ENCODE data around the gene MAD1L1. TPM values are rescaled to one million over a fixed set of nuclear protein-coding genes. Genes with fewer than 3 reads are reported as not detected.

The MAD1L1 gene
- polyA plus RNA-seq, 1 experiment, result 32.0 TPM

DNA sequence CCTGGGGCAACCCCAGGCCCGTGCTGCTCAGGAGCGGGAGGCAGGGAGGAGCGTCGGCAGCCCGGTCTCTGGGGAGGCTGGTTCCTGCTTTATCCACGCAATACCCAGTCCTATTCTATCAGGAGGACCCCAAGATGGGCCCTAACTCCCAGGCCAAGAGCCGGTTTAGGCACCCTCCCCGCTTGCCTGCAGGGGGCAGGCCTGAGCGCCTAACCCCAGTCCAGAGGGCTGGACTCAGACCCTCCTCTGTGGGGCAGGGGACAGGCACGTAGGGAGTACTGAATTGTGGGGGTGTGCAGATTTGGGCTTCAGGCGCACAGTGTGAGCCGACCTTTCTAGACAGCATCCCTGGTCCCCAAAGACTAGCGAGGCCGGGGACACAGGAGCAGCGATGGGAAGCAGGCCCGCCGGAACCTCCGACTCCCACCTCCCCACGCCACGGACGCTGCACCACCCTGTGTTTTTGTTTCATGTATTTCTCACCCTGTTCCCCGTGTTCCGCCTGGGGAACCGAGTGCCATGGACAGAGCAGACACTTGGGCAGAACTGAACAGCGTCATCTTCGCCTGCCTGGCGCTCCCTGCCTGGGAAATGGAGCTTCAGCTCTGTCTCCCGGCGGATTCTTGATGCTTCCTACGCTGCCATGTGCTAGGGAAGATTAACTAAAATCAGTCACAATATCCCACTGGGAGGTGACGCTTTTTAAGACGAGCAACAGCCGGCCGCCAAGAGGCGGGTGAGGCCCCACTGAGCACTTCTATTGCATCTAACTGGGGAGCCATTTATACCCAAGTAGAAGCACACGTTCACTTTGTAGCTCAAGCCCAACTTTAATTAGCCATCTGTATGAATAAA is 14.6 kb upstream of the MAD1L1 start:
- ChIA-PET POLR2A (no interaction called here), CTCF (interaction anchor here (0.8 to 2.6 kb wide), 6 partner anchors 10 to 102 kb away, joined by 3 to 24 read pairs (median 10); no protein-coding TSS in a partner anchor)
- TF ChIP-seq, protein P1, sequence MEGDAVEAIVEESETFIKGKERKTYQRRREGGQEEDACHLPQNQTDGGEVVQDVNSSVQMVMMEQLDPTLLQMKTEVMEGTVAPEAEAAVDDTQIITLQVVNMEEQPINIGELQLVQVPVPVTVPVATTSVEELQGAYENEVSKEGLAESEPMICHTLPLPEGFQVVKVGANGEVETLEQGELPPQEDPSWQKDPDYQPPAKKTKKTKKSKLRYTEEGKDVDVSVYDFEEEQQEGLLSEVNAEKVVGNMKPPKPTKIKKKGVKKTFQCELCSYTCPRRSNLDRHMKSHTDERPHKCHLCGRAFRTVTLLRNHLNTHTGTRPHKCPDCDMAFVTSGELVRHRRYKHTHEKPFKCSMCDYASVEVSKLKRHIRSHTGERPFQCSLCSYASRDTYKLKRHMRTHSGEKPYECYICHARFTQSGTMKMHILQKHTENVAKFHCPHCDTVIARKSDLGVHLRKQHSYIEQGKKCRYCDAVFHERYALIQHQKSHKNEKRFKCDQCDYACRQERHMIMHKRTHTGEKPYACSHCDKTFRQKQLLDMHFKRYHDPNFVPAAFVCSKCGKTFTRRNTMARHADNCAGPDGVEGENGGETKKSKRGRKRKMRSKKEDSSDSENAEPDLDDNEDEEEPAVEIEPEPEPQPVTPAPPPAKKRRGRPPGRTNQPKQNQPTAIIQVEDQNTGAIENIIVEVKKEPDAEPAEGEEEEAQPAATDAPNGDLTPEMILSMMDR (IDR thresholded peaks at IDR 0.05; ENCODE audit: insufficient read depth, low read depth, low read length), result peak; percentile 89
- H3K27me3 ChIP-seq (ENCODE audit: control insufficient read depth, insufficient read depth, low read length), result no peaks in the 10 kb centered on the region
- DNase-seq (ENCODE audit: low read depth), result no peak
- H3K36me3 ChIP-seq (ENCODE audit: control insufficient read depth, insufficient read depth, low read length), result no peaks in the 10 kb centered on the region
- no peak overlapping the region for H3K4me3 ChIP-seq (ENCODE audit: low read depth, low read length)

DNA sequence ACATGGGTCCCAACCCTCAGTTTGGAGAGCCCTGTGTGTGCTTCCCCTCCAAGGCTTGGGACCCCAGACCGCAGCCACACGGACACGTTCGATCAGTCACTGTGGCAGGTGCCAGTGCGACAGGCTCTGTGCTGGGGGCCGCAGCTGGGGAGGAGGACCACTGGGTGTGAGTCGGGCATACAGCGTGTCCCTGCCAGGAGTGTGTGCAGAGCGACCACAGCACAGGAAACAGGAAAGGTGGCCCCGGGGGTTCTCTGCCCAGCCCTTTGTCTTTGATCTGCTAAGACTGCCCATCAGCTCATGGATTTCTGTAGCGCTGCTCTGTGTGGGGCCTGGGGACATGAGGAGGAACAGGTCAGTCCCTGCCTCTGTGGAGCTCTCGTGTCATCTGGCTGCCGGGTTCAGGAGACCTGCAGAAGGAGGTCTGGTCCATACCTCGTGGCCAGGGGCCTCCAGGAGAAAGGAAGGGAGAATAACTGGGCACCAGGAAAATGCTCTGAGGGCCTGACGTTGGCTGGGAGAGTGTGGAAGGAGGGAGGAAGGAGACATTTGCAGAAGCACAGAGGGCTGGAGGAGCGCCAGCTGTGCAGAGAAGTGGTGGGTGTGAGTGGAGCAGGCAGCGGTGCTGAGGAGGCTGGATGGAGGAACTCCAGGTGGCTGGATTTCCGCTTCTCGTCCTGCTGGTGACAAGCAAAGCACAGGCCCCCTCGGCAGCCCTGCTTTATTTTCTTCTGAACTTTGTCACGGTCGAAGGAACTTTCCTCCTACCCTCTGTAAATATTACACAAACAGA is 13.3 kb upstream of the MAD1L1 start:
- no peak for DNase-seq (ENCODE audit: low read depth)
- TF ChIP-seq, protein P1 (IDR thresholded peaks at IDR 0.05; ENCODE audit: insufficient read depth, low read depth, low read length), result no peak
- ChIA-PET CTCF (interaction anchor here (2.3 kb wide), 1 partner anchor 102 kb away, joined by 11 read pairs; no protein-coding TSS in a partner anchor), POLR2A (no interaction called here)
- H3K4me3 ChIP-seq (ENCODE audit: low read depth, low read length), result no peak overlapping the region
- H3K27me3 ChIP-seq (ENCODE audit: control insufficient read depth, insufficient read depth, low read length), result no peaks in the 10 kb centered on the region
- H3K36me3 ChIP-seq (ENCODE audit: control insufficient read depth, insufficient read depth, low read length), result no peaks in the 10 kb centered on the region

DNA sequence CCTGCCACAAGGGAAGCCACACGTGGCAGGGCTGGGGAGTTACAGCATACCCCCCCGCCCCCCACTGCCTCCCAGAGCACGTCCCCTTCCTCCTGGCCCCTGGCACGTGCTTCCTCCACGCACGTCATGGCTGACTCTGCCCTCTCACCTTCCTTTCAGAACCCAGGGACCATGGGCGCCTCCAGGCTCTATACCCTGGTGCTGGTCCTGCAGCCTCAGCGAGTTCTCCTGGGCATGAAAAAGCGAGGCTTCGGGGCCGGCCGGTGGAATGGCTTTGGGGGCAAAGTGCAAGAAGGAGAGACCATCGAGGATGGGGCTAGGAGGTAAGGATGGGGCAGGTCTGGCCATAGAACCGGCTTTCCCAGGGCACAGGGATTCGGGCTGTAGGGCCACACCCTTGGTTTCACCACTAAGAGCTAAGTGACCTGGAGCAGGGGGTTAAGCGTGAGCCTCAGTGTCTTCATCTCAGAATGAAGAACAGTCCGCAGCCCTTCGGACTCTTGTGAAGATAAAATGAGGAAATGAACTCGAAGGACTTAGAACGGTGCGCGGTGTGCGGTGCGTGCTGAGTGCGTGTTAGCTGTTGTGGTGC is 11.8 kb upstream of the MAD1L1 start:
- no peak for DNase-seq (ENCODE audit: low read depth)
- CTCF ChIA-PET, result interaction anchor here (2.3 kb wide), 1 partner anchor 104 kb away, joined by 11 read pairs; no protein-coding TSS in a partner anchor
- no peak overlapping the region for H3K4me3 ChIP-seq (ENCODE audit: low read depth, low read length)
- POLR2A ChIA-PET, result no interaction called here
- no peaks in the 10 kb centered on the region for H3K27me3 ChIP-seq (ENCODE audit: control insufficient read depth, insufficient read depth, low read length)
- TF ChIP-seq, protein P1 (IDR thresholded peaks at IDR 0.05; ENCODE audit: insufficient read depth, low read depth, low read length), result no peak
- H3K36me3 ChIP-seq (ENCODE audit: control insufficient read depth, insufficient read depth, low read length), result peaks cover under 1% of the 10 kb centered on the region; the same call in 1 of the 2 replicates

DNA sequence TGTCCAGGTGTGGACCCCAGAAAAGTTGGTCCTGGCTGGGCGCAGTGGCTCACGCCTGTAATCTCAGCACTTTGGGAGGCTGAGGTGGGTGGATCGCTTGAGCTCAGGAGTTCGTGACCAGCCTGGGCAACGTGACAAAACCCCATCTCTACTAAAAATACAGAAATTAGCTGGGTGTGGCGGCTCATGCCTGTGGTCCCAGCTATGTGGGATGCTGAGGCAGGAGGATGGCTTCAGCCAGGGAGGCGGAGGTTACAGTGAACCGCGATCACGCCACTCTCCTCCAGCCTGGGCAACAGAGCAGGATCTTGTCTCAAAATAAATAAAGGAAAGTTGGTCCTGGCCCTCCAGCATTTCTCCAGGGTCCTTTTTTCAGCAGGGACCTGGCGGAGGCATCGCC is 10.7 kb upstream of the MAD1L1 start:
- no peak overlapping the region for H3K4me3 ChIP-seq (ENCODE audit: low read depth, low read length)
- CTCF ChIA-PET, result no interaction called here
- DNase-seq (ENCODE audit: low read depth), result no peak
- TF ChIP-seq, protein P1 (IDR thresholded peaks at IDR 0.05; ENCODE audit: insufficient read depth, low read depth, low read length), result no peak
- H3K36me3 ChIP-seq (ENCODE audit: control insufficient read depth, insufficient read depth, low read length), result peaks cover 5% of the 10 kb centered on the region
- POLR2A ChIA-PET, result no interaction called here
- H3K27me3 ChIP-seq (ENCODE audit: control insufficient read depth, insufficient read depth, low read length), result no peaks in the 10 kb centered on the region
